ENCODE data around the gene KCNQ4.

KCNQ4 gene

GRCh38 chr1:40834968-40835545, 51.5 kb downstream of the KCNQ4 start:
- Histone ChIP-seq H3K9ac (no peak overlapping the region), H3K27ac (no peak overlapping the region), H3K4me2 (ENCODE audit: low read length) (no peak overlapping the region), H3K9me3 (ENCODE audit: control insufficient read depth, low read length) (no peaks in the 10 kb centered on the region), H3K4me3 (ENCODE audit: low read depth, low read length) (no peak overlapping the region), H3K79me2 (no peaks in the 10 kb centered on the region), H3K4me1 (no peaks in the 10 kb centered on the region), H3K36me3 (ENCODE audit: control insufficient read depth, insufficient read depth, low read length) (no peaks in the 10 kb centered on the region), H2AFZ (no peak overlapping the region), H3K27me3 (ENCODE audit: control insufficient read depth, insufficient read depth, low read length) (no peaks in the 10 kb centered on the region)
- no peak for TF ChIP-seq CTCF (IDR thresholded peaks at IDR 0.05)

- no peaks in the 10 kb centered on the region for H3K79me2 ChIP-seq
- H3K9ac ChIP-seq, result no peak overlapping the region
- H3K36me3 ChIP-seq (ENCODE audit: control insufficient read depth, insufficient read depth, low read length), result no peaks in the 10 kb centered on the region
- H3K4me3 ChIP-seq (ENCODE audit: low read depth, low read length), result no peak overlapping the region
- H3K4me2 ChIP-seq (ENCODE audit: low read length), result no peak overlapping the region
- TF ChIP-seq CTCF (IDR thresholded peaks at IDR 0.05), result no peak
- no peaks in the 10 kb centered on the region for H3K9me3 ChIP-seq (ENCODE audit: control insufficient read depth, low read length)
- no peaks in the 10 kb centered on the region for H3K27me3 ChIP-seq (ENCODE audit: control insufficient read depth, insufficient read depth, low read length)
- H3K27ac ChIP-seq, result no peak overlapping the region
- no peak overlapping the region for H2AFZ ChIP-seq
- H3K4me1 ChIP-seq, result no peaks in the 10 kb centered on the region
Observed at GRCh38 chr1:40836283-40836682, 52.7 kb downstream of the KCNQ4 start.

GRCh38 chr1:40837601-40838000, 54.0 kb downstream of the KCNQ4 start:
- H3K4me3 ChIP-seq (ENCODE audit: low read depth, low read length), result no peak overlapping the region
- H2AFZ ChIP-seq, result no peak overlapping the region
- H3K27me3 ChIP-seq (ENCODE audit: control insufficient read depth, insufficient read depth, low read length), result no peaks in the 10 kb centered on the region
- H3K9me3 ChIP-seq (ENCODE audit: control insufficient read depth, low read length), result no peaks in the 10 kb centered on the region
- no peaks in the 10 kb centered on the region for H3K4me1 ChIP-seq
- no peak overlapping the region for H3K9ac ChIP-seq
- no peak overlapping the region for H3K27ac ChIP-seq
- H3K36me3 ChIP-seq (ENCODE audit: control insufficient read depth, insufficient read depth, low read length), result no peaks in the 10 kb centered on the region
- no peaks in the 10 kb centered on the region for H3K79me2 ChIP-seq
- TF ChIP-seq CTCF (IDR thresholded peaks at IDR 0.05), result no peak
- no peak overlapping the region for H3K4me2 ChIP-seq (ENCODE audit: low read length)

GRCh38 chr1:40838045-40838979, 54.7 kb downstream of the KCNQ4 start:
- Histone ChIP-seq H3K4me3 (ENCODE audit: low read depth, low read length) (no peak overlapping the region), H2AFZ (no peak overlapping the region), H3K9ac (no peak overlapping the region), H3K27ac (no peak overlapping the region), H3K79me2 (no peaks in the 10 kb centered on the region), H3K36me3 (ENCODE audit: control insufficient read depth, insufficient read depth, low read length) (no peaks in the 10 kb centered on the region), H3K4me1 (no peaks in the 10 kb centered on the region), H3K27me3 (ENCODE audit: control insufficient read depth, insufficient read depth, low read length) (no peaks in the 10 kb centered on the region), H3K9me3 (ENCODE audit: control insufficient read depth, low read length) (no peaks in the 10 kb centered on the region), H3K4me2 (ENCODE audit: low read length) (no peak overlapping the region)
- no peak for TF ChIP-seq CTCF (IDR thresholded peaks at IDR 0.05)

All from parathyroid adenoma (tissue), 2 donors.